MM.1S (cell line): ENCODE results near the gene U2AF1L4.

Experiments
- EZH2 ChIP-seq: fragments of 300-600 bp; sonication (generic); optimal IDR thresholded peaks from 2 replicates; pipeline ENCODE3; 2017; ENCODE audit warnings: low read depth, mild to moderate bottlenecking, antibody characterized with exemption, low read length, mixed read lengths
- EZH2phosphoT487 ChIP-seq: fragments of 300-600 bp; sonication (generic); IDR thresholded peaks from 2 replicates; pipeline ENCODE4 v1.6.1; 2018; ENCODE audit warnings: antibody characterized with exemption, low read length
- TF ChIP-seq, protein P1 (sequence below): fragments of 300-600 bp; sonication (generic); IDR thresholded peaks from 2 replicates; pipeline ENCODE4 v1.5.1; 2016; ENCODE audit warnings: antibody characterized with exemption, low read length, mixed read lengths

DNA sequence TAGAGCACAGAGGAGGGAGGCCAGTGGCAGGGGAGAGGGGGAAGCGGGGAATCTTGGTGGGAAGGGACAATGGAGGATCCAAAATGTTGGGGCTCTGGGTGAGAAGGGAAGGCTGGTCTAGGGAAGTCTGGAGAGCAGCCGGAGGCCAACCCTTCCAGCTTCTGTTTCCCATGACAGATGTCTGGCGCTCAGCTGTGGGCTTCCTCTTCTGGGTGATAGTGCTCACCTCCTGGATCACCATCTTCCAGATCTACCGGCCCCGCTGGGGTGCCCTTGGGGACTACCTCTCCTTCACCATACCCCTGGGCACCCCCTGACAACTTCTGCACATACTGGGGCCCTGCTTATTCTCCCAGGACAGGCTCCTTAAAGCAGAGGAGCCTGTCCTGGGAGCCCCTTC is 1.3 kb upstream of the U2AF1L4 start:
- TF ChIP-seq, protein P1, sequence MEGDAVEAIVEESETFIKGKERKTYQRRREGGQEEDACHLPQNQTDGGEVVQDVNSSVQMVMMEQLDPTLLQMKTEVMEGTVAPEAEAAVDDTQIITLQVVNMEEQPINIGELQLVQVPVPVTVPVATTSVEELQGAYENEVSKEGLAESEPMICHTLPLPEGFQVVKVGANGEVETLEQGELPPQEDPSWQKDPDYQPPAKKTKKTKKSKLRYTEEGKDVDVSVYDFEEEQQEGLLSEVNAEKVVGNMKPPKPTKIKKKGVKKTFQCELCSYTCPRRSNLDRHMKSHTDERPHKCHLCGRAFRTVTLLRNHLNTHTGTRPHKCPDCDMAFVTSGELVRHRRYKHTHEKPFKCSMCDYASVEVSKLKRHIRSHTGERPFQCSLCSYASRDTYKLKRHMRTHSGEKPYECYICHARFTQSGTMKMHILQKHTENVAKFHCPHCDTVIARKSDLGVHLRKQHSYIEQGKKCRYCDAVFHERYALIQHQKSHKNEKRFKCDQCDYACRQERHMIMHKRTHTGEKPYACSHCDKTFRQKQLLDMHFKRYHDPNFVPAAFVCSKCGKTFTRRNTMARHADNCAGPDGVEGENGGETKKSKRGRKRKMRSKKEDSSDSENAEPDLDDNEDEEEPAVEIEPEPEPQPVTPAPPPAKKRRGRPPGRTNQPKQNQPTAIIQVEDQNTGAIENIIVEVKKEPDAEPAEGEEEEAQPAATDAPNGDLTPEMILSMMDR, result no peak
- TF ChIP-seq EZH2 (no peak), EZH2phosphoT487 (no peak)
